Right forelimb (tissue), 1 donor: Measurements from ENCODE around the gene NXN.
"Not testable (repeated sequence)": the region's sequence is repeated elsewhere in the genome, so short reads cannot be mapped to it uniquely, and the experiment has no call there.

Source experiments
- DNase-seq: peaks from one replicate; pipeline ENCODE4 v3.0.0-alpha.2; 2018

Gene NXN

GRCh38 chr17:855569-855968, 124.0 kb downstream of the NXN start:
- no peak for DNase-seq

- DNase-seq: not testable (repeated sequence)
Observed at GRCh38 chr17:852850-853249, 126.7 kb downstream of the NXN start.

GRCh38 chr17:852349-852748, 127.2 kb downstream of the NXN start:
- no peak for DNase-seq

GRCh38 chr17:851924-852323, 127.7 kb downstream of the NXN start:
- peak; percentile 54 for DNase-seq

GRCh38 chr17:850851-851763, 128.5 kb downstream of the NXN start:
- DNase-seq: peak; percentile 72

- no peak for DNase-seq
Observed at GRCh38 chr17:850086-850850, 129.3 kb downstream of the NXN start.

- DNase-seq: no peak
Observed at GRCh38 chr17:848402-848801, 131.2 kb downstream of the NXN start.

- DNase-seq: no peak
Observed at GRCh38 chr17:846901-847843, 132.4 kb downstream of the NXN start.

- no peak for DNase-seq
Observed at GRCh38 chr17:841313-841712, 138.3 kb downstream of the NXN start.

- DNase-seq: no peak
Observed at GRCh38 chr17:838486-838885, 141.1 kb downstream of the NXN start.

GRCh38 chr17:836151-836550, 143.4 kb downstream of the NXN start:
- DNase-seq: no peak

GRCh38 chr17:835721-836120, 143.9 kb downstream of the NXN start:
- not testable (repeated sequence) for DNase-seq

GRCh38 chr17:835263-835662, 144.3 kb downstream of the NXN start:
- DNase-seq: peak; percentile 65

GRCh38 chr17:834136-834535, 145.4 kb downstream of the NXN start:
- DNase-seq: no peak

- DNase-seq: no peak
Observed at GRCh38 chr17:830950-831349, 148.6 kb downstream of the NXN start.

GRCh38 chr17:830381-830780, 149.2 kb downstream of the NXN start:
- no peak for DNase-seq

GRCh38 chr17:829614-830013, 150.0 kb downstream of the NXN start:
- not testable (repeated sequence) for DNase-seq

- DNase-seq: no peak
Observed at GRCh38 chr17:828761-829160, 150.8 kb downstream of the NXN start.

- no peak for DNase-seq
Observed at GRCh38 chr17:826778-827177, 152.8 kb downstream of the NXN start.

GRCh38 chr17:825216-825615, 154.4 kb downstream of the NXN start:
- no peak for DNase-seq

- no peak for DNase-seq
Observed at GRCh38 chr17:824378-824777, 155.2 kb downstream of the NXN start.

GRCh38 chr17:823501-823902, 156.1 kb downstream of the NXN start:
- no peak for DNase-seq

- DNase-seq: no peak
Observed at GRCh38 chr17:819251-819650, 160.3 kb downstream of the NXN start.
